PFSK-1 (cell line): ENCODE data around the gene GFI1B.

ENCODE experiments used
- POLR2AphosphoS5 ChIP-seq: IDR thresholded peaks from 2 replicates; pipeline ENCODE4 v1.6.1; 2012; ENCODE audit warnings: low read depth, mild to moderate bottlenecking, control low read depth, low read length, moderate library complexity
- SIN3A ChIP-seq: IDR thresholded peaks from 2 replicates; pipeline ENCODE4 v1.6.1; 2012; ENCODE audit warnings: mild to moderate bottlenecking, low read length, moderate library complexity, borderline replicate concordance; ENCODE audit not compliant: insufficient read depth
- TAF1 ChIP-seq: IDR thresholded peaks from 2 replicates; pipeline ENCODE4 v1.6.1; 2012; ENCODE audit warnings: low read length, control low read depth, borderline replicate concordance; ENCODE audit not compliant: insufficient read depth
- TF ChIP-seq, protein P1 (sequence below), 2 experiments: IDR thresholded peaks; 2 replicates each; pipeline versions ENCODE4 v1.6.1 to v1.8.0; 2011 to 2012; ENCODE audit warnings: low read depth in 2 of 2, low read length in 2 of 2, control low read depth in 1 of 2, inconsistent platforms in 1 of 2, mild to moderate bottlenecking in 1 of 2, moderate library complexity in 1 of 2; ENCODE audit not compliant: insufficient read depth in 1 of 2

DNA sequence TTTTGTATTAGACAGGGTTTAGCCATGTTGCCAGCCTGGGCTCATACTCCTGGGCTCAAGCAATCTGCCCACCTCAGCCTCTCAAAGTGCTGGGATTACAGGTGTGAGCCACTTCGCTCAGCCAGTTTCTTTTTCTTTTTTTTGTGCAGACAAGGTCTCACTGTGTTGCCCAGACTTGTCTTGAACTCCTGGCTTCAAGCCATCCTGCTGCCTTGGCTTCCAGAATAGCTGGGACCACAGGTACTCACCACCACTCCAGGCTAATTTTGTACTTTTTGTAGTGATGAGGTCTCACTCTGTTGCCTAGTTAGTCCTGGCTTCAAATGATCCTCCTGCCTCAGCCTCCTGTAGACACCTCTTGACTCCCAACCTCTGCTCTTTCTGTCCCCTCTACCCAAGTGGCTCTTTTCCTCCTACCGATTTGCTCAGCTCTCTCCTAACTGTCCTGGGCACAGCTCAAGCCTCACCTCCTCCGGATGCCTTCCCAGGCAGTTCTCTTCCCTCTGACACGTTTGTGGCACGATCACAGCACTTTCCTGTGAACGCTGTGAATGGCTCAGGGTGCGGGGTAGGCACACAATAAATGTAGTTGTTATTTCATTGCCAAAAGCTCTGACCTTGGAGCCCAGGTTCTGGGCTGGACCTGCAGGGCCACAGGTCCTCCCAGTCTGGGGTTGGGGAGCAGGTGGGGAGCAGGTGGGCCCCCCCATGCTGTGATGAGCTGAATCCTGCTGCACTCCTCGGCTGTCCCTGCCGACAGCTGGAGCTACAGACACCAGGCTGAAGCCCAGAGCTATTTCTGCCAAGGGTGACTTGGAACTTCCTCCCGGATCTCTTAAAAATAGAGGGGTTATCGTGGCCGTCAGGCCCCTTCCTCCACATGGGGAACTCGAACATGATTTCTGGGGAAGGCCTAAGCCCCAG lies 23.9 kb downstream of the GFI1B start:
- TF ChIP-seq TAF1, result no peak
- TF ChIP-seq SIN3A, result no peak
- TF ChIP-seq POLR2AphosphoS5, result no peak
- TF ChIP-seq, protein P1, sequence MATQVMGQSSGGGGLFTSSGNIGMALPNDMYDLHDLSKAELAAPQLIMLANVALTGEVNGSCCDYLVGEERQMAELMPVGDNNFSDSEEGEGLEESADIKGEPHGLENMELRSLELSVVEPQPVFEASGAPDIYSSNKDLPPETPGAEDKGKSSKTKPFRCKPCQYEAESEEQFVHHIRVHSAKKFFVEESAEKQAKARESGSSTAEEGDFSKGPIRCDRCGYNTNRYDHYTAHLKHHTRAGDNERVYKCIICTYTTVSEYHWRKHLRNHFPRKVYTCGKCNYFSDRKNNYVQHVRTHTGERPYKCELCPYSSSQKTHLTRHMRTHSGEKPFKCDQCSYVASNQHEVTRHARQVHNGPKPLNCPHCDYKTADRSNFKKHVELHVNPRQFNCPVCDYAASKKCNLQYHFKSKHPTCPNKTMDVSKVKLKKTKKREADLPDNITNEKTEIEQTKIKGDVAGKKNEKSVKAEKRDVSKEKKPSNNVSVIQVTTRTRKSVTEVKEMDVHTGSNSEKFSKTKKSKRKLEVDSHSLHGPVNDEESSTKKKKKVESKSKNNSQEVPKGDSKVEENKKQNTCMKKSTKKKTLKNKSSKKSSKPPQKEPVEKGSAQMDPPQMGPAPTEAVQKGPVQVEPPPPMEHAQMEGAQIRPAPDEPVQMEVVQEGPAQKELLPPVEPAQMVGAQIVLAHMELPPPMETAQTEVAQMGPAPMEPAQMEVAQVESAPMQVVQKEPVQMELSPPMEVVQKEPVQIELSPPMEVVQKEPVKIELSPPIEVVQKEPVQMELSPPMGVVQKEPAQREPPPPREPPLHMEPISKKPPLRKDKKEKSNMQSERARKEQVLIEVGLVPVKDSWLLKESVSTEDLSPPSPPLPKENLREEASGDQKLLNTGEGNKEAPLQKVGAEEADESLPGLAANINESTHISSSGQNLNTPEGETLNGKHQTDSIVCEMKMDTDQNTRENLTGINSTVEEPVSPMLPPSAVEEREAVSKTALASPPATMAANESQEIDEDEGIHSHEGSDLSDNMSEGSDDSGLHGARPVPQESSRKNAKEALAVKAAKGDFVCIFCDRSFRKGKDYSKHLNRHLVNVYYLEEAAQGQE (IDR thresholded peaks at IDR 0.05; ENCODE audit: insufficient read depth in 1 of 2, low read depth in 2 of 2, low read length in 2 of 2), result no peak
